B cell (primary cell): Measurements from ENCODE around the gene PRR7. TPM values are rescaled to one million over a fixed set of nuclear protein-coding genes. Genes with fewer than 3 reads are reported as not detected.
A peak's percentile ranks its signal among the peaks of the same experiment; 100 is the strongest.

Experiments
- ATAC-seq: fragments of 200-7000 bp; cut with Tn5 transposase; one replicate; pipeline ENCODE4 v1.10.0; 2021; ENCODE audit warnings: low read depth, mild to moderate bottlenecking, moderate number of reproducible peaks, moderate library complexity
- CTCF ChIA-PET: fragments of 350-600 bp; sonication (Branson Sonifier 250); formaldehyde crosslinking; loops from one replicate; lab custom pipeline; 2021; ENCODE audit warnings: antibody characterized with exemption, inconsistent platforms; lab: Charles Lee
- POLR2A ChIA-PET: fragments of 350-600 bp; sonication (Branson Sonifier 250); formaldehyde crosslinking; loops from one replicate; lab custom pipeline; 2021; ENCODE audit warnings: antibody characterized with exemption; lab: Charles Lee
- DNase-seq: peaks from one replicate; pipeline ENCODE4 v3.0.0; 2013
- H2AFZ ChIP-seq: 2 replicates; pipeline ENCODE4 v1.6.1; 2012; ENCODE audit warnings: mild to moderate bottlenecking, low read depth, low read length; ENCODE audit not compliant: insufficient read depth, poor library complexity, severe bottlenecking
- H3K27ac ChIP-seq, 2 donors: 1 replicate in 1 of 2; 2 replicates in 1 of 2; pipeline ENCODE4 v1.5.1; 2012 to 2013; ENCODE audit warnings: low read length in 2 of 2, mild to moderate bottlenecking in 2 of 2, moderate library complexity in 1 of 2
- H3K27me3 ChIP-seq, 4 experiments: fragments of 200-600 bp in 1 of 4; sonication (generic) in 1 of 4; replicated peaks in 1 of 4; 1 replicate in 2 of 4; 2 replicates in 2 of 4; pipeline versions ENCODE4 v1.6.1 to v1.7.0; 2013 to 2016; ENCODE audit warnings: low read length in 3 of 4, mild to moderate bottlenecking in 2 of 4, mixed read lengths in 1 of 4, moderate library complexity in 1 of 4; ENCODE audit not compliant: insufficient read depth in 4 of 4, control insufficient read depth in 3 of 4; ENCODE audit errors: control extremely low read depth in 1 of 4
- H3K36me3 ChIP-seq, 2 experiments: replicated peaks in 1 of 2; 1 replicate in 1 of 2; 2 replicates in 1 of 2; pipeline versions ENCODE4 v1.6.1 to v1.7.1; 2013; ENCODE audit warnings: low read length in 1 of 2; ENCODE audit not compliant: insufficient read depth in 2 of 2, control insufficient read depth in 1 of 2; ENCODE audit errors: control extremely low read depth in 1 of 2, extremely low read depth in 1 of 2
- H3K4me1 ChIP-seq, 2 donors: fragments of 200-600 bp in 1 of 2; sonication (generic) in 1 of 2; 1 replicate in 1 of 2; 2 replicates in 1 of 2; pipeline versions ENCODE4 v1.5.1 to v1.6.1; 2013 to 2017; ENCODE audit warnings: low read length in 2 of 2; ENCODE audit not compliant: control insufficient read depth in 2 of 2, insufficient read depth in 2 of 2
- H3K4me2 ChIP-seq: replicated peaks from 2 replicates; pipeline ENCODE3; 2012; ENCODE audit warnings: mild to moderate bottlenecking, low read depth, low read length; ENCODE audit not compliant: poor library complexity, severe bottlenecking
- H3K4me3 ChIP-seq, 5 experiments: fragments of 200-600 bp in 1 of 5; sonication (generic) in 1 of 5; 1 replicate in 3 of 5; 2 replicates in 2 of 5; pipeline versions ENCODE4 v1.5.1 to v1.7.0; 2011 to 2016; ENCODE audit warnings: low read length in 4 of 5, mild to moderate bottlenecking in 4 of 5, low read depth in 2 of 5, control low read depth in 1 of 5, moderate library complexity in 1 of 5; ENCODE audit not compliant: insufficient read depth in 1 of 5; ENCODE audit errors: control extremely low read depth in 1 of 5, extremely low read depth in 1 of 5
- H3K79me2 ChIP-seq: fragments of 200-600 bp; sonication (generic); one replicate; pipeline ENCODE4 v1.6.0; 2016; ENCODE audit warnings: low read length; ENCODE audit not compliant: control insufficient read depth, insufficient read depth
- H3K9ac ChIP-seq: fragments of 200-600 bp; sonication (generic); 2 replicates; pipeline ENCODE4 v1.6.1; 2017; ENCODE audit warnings: mild to moderate bottlenecking, low read length, moderate library complexity
- H3K9me3 ChIP-seq, 3 donors: one replicate each; pipeline versions ENCODE4 v1.6.1 to v1.7.1; 2013; ENCODE audit warnings: low read length in 2 of 3; ENCODE audit not compliant: control insufficient read depth in 2 of 3, insufficient read depth in 1 of 3; ENCODE audit errors: control extremely low read depth in 1 of 3
- H4K20me1 ChIP-seq: 2 replicates; pipeline ENCODE4 v1.6.0; 2012; ENCODE audit warnings: mild to moderate bottlenecking, low read length; ENCODE audit not compliant: insufficient read depth, control insufficient read depth, poor library complexity, severe bottlenecking
- H3K27ac Mint-ChIP-seq: one replicate; pipeline ENCODE4 v1.8.0; 2021; ENCODE audit warnings: mixed read lengths
- H3K27me3 Mint-ChIP-seq: one replicate; pipeline ENCODE4 v1.8.0; 2021; ENCODE audit warnings: mixed read lengths
- H3K4me1 Mint-ChIP-seq: one replicate; pipeline ENCODE4 v1.8.0; 2021; ENCODE audit warnings: mixed read lengths
- H3K4me3 Mint-ChIP-seq: one replicate; pipeline ENCODE4 v1.8.0; 2021; ENCODE audit warnings: mixed read lengths
- H3K9me3 Mint-ChIP-seq: one replicate; pipeline ENCODE4 v1.8.0; 2022; ENCODE audit warnings: mixed read lengths; ENCODE audit not compliant: insufficient read depth
- EZH2 ChIP-seq: IDR thresholded peaks from 2 replicates; pipeline ENCODE4 v1.6.1; 2012; ENCODE audit warnings: borderline replicate concordance, low read depth, mild to moderate bottlenecking, moderate library complexity, low read length; ENCODE audit not compliant: insufficient read depth, poor library complexity, severe bottlenecking
- WGBS: methylation state at CpG from one replicate; pipeline ENCODE4 v1.1.5; 2013; ENCODE audit warnings: missing lambda C conversion rate; ENCODE audit not compliant: insufficient coverage; 5-methylcytosine and 5-hydroxymethylcytosine counted together
- intact Hi-C: fragments of 100-400 bp; cut with micrococcal nuclease; formaldehyde crosslinking; loops from one replicate; pipeline ENCODE4 v1.10.0; 2022
- polyA plus RNA-seq: library from polyadenylated mRNA; depleted of rRNA; stranded (reverse); fragments of >200 nt; gene quantifications from 2 replicates; pipeline ENCODE4 v1.2.3, GENCODE V29; 2012
- total RNA-seq, 2 donors: library from RNA; stranded (reverse); fragments of 120-200 nt in 1 of 2; gene quantifications; 1 replicate in 1 of 2; 2 replicates in 1 of 2; pipeline versions ENCODE4 v1.2.3 to v1.2.4, GENCODE V29; 2013 to 2022
- TF ChIP-seq, protein P1 (sequence below): fragments of 200-600 bp; IDR thresholded peaks from one replicate; pipeline ENCODE4 v1.8.0; 2022; ENCODE audit warnings: antibody characterized with exemption, mild to moderate bottlenecking

The PRR7 gene
- total and polyA plus RNA-seq, 2 donors (not counting 1 experiment from before 2014, with no cell fraction given): 4.8 to 84.4 TPM

DNA sequence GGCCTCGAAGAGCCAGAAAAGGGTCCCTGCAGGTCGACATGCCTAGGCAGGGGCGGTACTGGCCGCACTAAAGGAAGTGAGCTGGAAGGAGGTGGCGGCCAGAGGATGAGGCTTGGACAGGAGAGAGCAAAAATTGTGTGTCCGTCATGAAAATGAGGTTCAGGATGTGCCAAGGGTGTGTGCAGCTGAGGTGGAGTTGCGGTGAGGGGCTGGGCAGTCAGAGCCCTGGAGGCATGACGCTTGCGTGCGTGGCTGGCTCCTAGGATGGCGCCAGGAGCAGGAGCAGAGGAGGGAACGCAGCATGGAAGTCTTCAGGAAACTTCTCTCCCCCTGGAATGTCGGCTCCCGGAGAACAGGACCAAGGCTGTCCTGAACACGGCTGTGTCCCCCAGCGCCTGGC lies 56.3 kb downstream of the PRR7 start:
- WGBS: 90% methylated on average over 16 of the region's 16 CpGs
- H3K27ac Mint-ChIP-seq: peak overlapping the region; percentile 72
- H3K4me1 ChIP-seq: peaks cover 45 to 55% of the 10 kb centered on the region in 2 donors

More for the DNA sequence above, 56.3 kb downstream of the PRR7 start:
- peaks cover 59% of the 10 kb centered on the region for H3K4me1 Mint-ChIP-seq
- peaks cover 3% of the 10 kb centered on the region for H3K27me3 Mint-ChIP-seq
- peaks cover 14% of the 10 kb centered on the region for H3K79me2 ChIP-seq
- intact Hi-C loops: no loop called here
- no peak overlapping the region for H3K4me3 Mint-ChIP-seq
- CTCF ChIA-PET: interaction anchor here (0.8 to 5.7 kb wide), 8 partner anchors 6 to 193 kb away, joined by 3 to 70 read pairs (median 14); partner anchors contain the start of genes DDX41 and DOK3
- peaks cover 0 to 10% (median 4%) of the 10 kb centered on the region in 4 experiments for H3K27me3 ChIP-seq
- no peak overlapping the region for H3K4me3 ChIP-seq
- peaks cover 46% of the 10 kb centered on the region for H4K20me1 ChIP-seq
- DNase-seq (no peak), ATAC-seq (no peak)
- H3K27ac ChIP-seq: no peak overlapping the region
- POLR2A ChIA-PET: interaction anchor here (0.5 kb wide), 1 partner anchor 45 kb away, joined by 3 read pairs; no protein-coding TSS in a partner anchor
- H2AFZ ChIP-seq: no peak overlapping the region
- H3K9me3 Mint-ChIP-seq: no peaks in the 10 kb centered on the region
- TF ChIP-seq, protein P1, sequence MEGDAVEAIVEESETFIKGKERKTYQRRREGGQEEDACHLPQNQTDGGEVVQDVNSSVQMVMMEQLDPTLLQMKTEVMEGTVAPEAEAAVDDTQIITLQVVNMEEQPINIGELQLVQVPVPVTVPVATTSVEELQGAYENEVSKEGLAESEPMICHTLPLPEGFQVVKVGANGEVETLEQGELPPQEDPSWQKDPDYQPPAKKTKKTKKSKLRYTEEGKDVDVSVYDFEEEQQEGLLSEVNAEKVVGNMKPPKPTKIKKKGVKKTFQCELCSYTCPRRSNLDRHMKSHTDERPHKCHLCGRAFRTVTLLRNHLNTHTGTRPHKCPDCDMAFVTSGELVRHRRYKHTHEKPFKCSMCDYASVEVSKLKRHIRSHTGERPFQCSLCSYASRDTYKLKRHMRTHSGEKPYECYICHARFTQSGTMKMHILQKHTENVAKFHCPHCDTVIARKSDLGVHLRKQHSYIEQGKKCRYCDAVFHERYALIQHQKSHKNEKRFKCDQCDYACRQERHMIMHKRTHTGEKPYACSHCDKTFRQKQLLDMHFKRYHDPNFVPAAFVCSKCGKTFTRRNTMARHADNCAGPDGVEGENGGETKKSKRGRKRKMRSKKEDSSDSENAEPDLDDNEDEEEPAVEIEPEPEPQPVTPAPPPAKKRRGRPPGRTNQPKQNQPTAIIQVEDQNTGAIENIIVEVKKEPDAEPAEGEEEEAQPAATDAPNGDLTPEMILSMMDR: no peak
- no peak for TF ChIP-seq EZH2
- H3K9me3 ChIP-seq: peaks cover 0 to 8% (median 0%) of the 10 kb centered on the region in 3 donors
- H3K36me3 ChIP-seq: peaks cover 0 to 39% of the 10 kb centered on the region in 2 experiments
- H3K4me2 ChIP-seq: peak overlapping the region; percentile 73
- no peak overlapping the region for H3K9ac ChIP-seq
